ENCODE data around the gene ACTA1.

DNA sequence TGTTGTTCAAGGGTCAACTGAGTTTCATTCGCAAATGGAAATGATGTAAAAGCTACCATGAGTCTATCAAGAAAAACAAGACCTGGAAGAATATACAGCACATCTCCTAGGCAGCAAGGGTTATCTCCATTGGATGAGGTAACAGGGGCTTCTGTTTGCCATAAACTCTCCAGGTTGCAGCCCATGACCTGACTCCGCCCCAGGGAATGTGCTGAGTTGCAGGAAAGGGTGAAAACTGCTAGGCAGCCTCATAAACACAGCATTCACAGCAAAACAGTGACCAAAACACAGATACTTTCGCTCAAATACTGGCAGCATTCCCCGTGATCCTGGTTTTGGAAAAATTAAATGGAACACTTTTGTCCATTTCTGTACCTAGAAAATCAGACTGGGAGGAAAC lies 20.2 kb upstream of the ACTA1 start:
- TF ChIP-seq, protein P1, sequence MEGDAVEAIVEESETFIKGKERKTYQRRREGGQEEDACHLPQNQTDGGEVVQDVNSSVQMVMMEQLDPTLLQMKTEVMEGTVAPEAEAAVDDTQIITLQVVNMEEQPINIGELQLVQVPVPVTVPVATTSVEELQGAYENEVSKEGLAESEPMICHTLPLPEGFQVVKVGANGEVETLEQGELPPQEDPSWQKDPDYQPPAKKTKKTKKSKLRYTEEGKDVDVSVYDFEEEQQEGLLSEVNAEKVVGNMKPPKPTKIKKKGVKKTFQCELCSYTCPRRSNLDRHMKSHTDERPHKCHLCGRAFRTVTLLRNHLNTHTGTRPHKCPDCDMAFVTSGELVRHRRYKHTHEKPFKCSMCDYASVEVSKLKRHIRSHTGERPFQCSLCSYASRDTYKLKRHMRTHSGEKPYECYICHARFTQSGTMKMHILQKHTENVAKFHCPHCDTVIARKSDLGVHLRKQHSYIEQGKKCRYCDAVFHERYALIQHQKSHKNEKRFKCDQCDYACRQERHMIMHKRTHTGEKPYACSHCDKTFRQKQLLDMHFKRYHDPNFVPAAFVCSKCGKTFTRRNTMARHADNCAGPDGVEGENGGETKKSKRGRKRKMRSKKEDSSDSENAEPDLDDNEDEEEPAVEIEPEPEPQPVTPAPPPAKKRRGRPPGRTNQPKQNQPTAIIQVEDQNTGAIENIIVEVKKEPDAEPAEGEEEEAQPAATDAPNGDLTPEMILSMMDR (IDR thresholded peaks at IDR 0.05): no peak
- no peak for TF ChIP-seq POLR2A (IDR thresholded peaks at IDR 0.05)
